PC-3 (cell line): ENCODE measurements around the gene ABCB10.

Experiments used
- CTCF ChIP-seq: fragments of 300-600 bp; sonication (generic); conservative IDR thresholded peaks from 2 replicates; pipeline ENCODE4 v1.5.1; 2017; ENCODE audit warnings: antibody characterized with exemption, low read depth, mild to moderate bottlenecking, low read length
- EZH2 ChIP-seq: fragments of 300-600 bp; sonication (generic); IDR thresholded peaks from one replicate; pipeline ENCODE4 v1.6.1; 2017; ENCODE audit warnings: antibody characterized with exemption, mild to moderate bottlenecking, low read length; ENCODE audit not compliant: unreplicated experiment
- EZH2phosphoT487 ChIP-seq: fragments of 300-600 bp; sonication (generic); IDR thresholded peaks from 2 replicates; pipeline ENCODE4 v1.6.1; 2018; ENCODE audit warnings: mild to moderate bottlenecking, antibody characterized with exemption, low read length, borderline replicate concordance

- TF ChIP-seq CTCF: no peak
- no peak for TF ChIP-seq EZH2
- TF ChIP-seq EZH2phosphoT487: no peak
Measured at GRCh38 chr1:229563241-229563640, 4.7 kb upstream of the ABCB10 start.
